ENCODE results near the gene RNF31. TPM values are rescaled to one million over a fixed set of nuclear protein-coding genes. Genes with fewer than 3 reads are reported as not detected.

Gene RNF31
- total RNA-seq, 2 donors from 2014 or later = 85.8 to 98.3 TPM

- Mint-ChIP-seq H3K4me1 (peaks cover 46% of the 10 kb centered on the region), H3K36me3 (ENCODE audit: low read depth) (peaks cover 2% of the 10 kb centered on the region)
- no peak for ATAC-seq
These were observed 597 bp downstream of the RNF31 start for GRCh38 chr14:24147761-24148428.

GRCh38 chr14:24149302-24149969, 2.1 kb downstream of the RNF31 start:
- DNase-seq (no peak), ATAC-seq (no peak)
- Mint-ChIP-seq H3K27ac (peak overlapping the region; percentile 56), H3K27me3 (no peaks in the 10 kb centered on the region), H3K36me3 (ENCODE audit: low read depth) (no peaks in the 10 kb centered on the region), H3K4me1 (peaks cover 40% of the 10 kb centered on the region), H3K4me3 (peak overlapping the region; percentile 58)
- H3K9me3 ChIP-seq (ENCODE audit: control insufficient read depth, low read length, poor library complexity, severe bottlenecking) = no peaks in the 10 kb centered on the region

More at GRCh38 chr14:24147761-24148428, 597 bp downstream of the RNF31 start:
- Mint-ChIP-seq H3K4me3 (peak overlapping the region; percentile 98), H3K27ac (peak overlapping the region; percentile 91), H3K27me3 (no peaks in the 10 kb centered on the region)
- no peaks in the 10 kb centered on the region for H3K9me3 ChIP-seq (ENCODE audit: control insufficient read depth, low read length, poor library complexity, severe bottlenecking)
- no peak for DNase-seq

- Mint-ChIP-seq H3K4me1 (peaks cover 40% of the 10 kb centered on the region), H3K4me3 (no peak overlapping the region), H3K36me3 (ENCODE audit: low read depth) (no peaks in the 10 kb centered on the region), H3K27me3 (no peaks in the 10 kb centered on the region), H3K27ac (no peak overlapping the region)
- DNase-seq = no peak
- H3K9me3 ChIP-seq (ENCODE audit: control insufficient read depth, low read length, poor library complexity, severe bottlenecking) = no peaks in the 10 kb centered on the region
- no peak for ATAC-seq
These were observed 2.8 kb downstream of the RNF31 start for GRCh38 chr14:24150061-24150460.

GRCh38 chr14:24150567-24150966, 3.3 kb downstream of the RNF31 start:
- Mint-ChIP-seq H3K36me3 (ENCODE audit: low read depth) (no peaks in the 10 kb centered on the region), H3K4me3 (no peak overlapping the region), H3K4me1 (peaks cover 38% of the 10 kb centered on the region), H3K27me3 (no peaks in the 10 kb centered on the region), H3K27ac (no peak overlapping the region)
- no peak for DNase-seq
- no peak for ATAC-seq
- H3K9me3 ChIP-seq (ENCODE audit: control insufficient read depth, low read length, poor library complexity, severe bottlenecking) = no peaks in the 10 kb centered on the region

GRCh38 chr14:24150993-24151392, 3.7 kb downstream of the RNF31 start:
- DNase-seq (no peak), ATAC-seq (no peak)
- peaks cover 35% of the 10 kb centered on the region for H3K4me1 Mint-ChIP-seq
- no peak overlapping the region for H3K27ac Mint-ChIP-seq
- no peaks in the 10 kb centered on the region for H3K9me3 ChIP-seq (ENCODE audit: control insufficient read depth, low read length, poor library complexity, severe bottlenecking)
- no peaks in the 10 kb centered on the region for H3K27me3 Mint-ChIP-seq
- H3K4me3 Mint-ChIP-seq = no peak overlapping the region
- H3K36me3 Mint-ChIP-seq (ENCODE audit: low read depth) = peaks cover 2% of the 10 kb centered on the region

- Mint-ChIP-seq H3K4me3 (no peak overlapping the region), H3K27ac (no peak overlapping the region), H3K27me3 (no peaks in the 10 kb centered on the region), H3K36me3 (ENCODE audit: low read depth) (peaks cover 3% of the 10 kb centered on the region), H3K4me1 (peaks cover 31% of the 10 kb centered on the region)
- ATAC-seq (no peak), DNase-seq (no peak)
- H3K9me3 ChIP-seq (ENCODE audit: control insufficient read depth, low read length, poor library complexity, severe bottlenecking) = no peaks in the 10 kb centered on the region
These were observed 4.2 kb downstream of the RNF31 start for GRCh38 chr14:24151404-24152080.

GRCh38 chr14:24155100-24155499, 7.8 kb downstream of the RNF31 start:
- H3K9me3 ChIP-seq (ENCODE audit: control insufficient read depth, low read length, poor library complexity, severe bottlenecking) = no peaks in the 10 kb centered on the region
- Mint-ChIP-seq H3K4me1 (peaks cover 16% of the 10 kb centered on the region), H3K4me3 (no peak overlapping the region), H3K27me3 (no peaks in the 10 kb centered on the region), H3K36me3 (ENCODE audit: low read depth) (peaks cover 7% of the 10 kb centered on the region), H3K27ac (peak overlapping the region; percentile 79)
- DNase-seq (no peak), ATAC-seq (no peak)

GRCh38 chr14:24156840-24157239, 9.5 kb downstream of the RNF31 start:
- ATAC-seq = no peak
- DNase-seq = no peak
- Mint-ChIP-seq H3K27me3 (no peaks in the 10 kb centered on the region), H3K36me3 (ENCODE audit: low read depth) (peaks cover 9% of the 10 kb centered on the region), H3K4me3 (no peak overlapping the region), H3K27ac (peak overlapping the region; percentile 81), H3K4me1 (peaks cover 18% of the 10 kb centered on the region)
- H3K9me3 ChIP-seq (ENCODE audit: control insufficient read depth, low read length, poor library complexity, severe bottlenecking) = no peaks in the 10 kb centered on the region

- Mint-ChIP-seq H3K27me3 (no peaks in the 10 kb centered on the region), H3K4me3 (no peak overlapping the region), H3K4me1 (peaks cover 23% of the 10 kb centered on the region), H3K27ac (peak overlapping the region; percentile 81), H3K36me3 (ENCODE audit: low read depth) (peaks cover 9% of the 10 kb centered on the region)
- H3K9me3 ChIP-seq (ENCODE audit: control insufficient read depth, low read length, poor library complexity, severe bottlenecking) = no peaks in the 10 kb centered on the region
- DNase-seq = no peak
- ATAC-seq = no peak
These were observed 10.0 kb downstream of the RNF31 start for GRCh38 chr14:24157331-24157730.

GRCh38 chr14:24159777-24160498, 12.6 kb downstream of the RNF31 start:
- peaks cover 12% of the 10 kb centered on the region for H3K36me3 Mint-ChIP-seq (ENCODE audit: low read depth)
- H3K4me3 Mint-ChIP-seq = peak overlapping the region; percentile 36
- DNase-seq = no peak

GRCh38 chr14:24160499-24160849, 13.2 kb downstream of the RNF31 start:
- H3K4me1 Mint-ChIP-seq = peaks cover 34% of the 10 kb centered on the region
- no peaks in the 10 kb centered on the region for H3K27me3 Mint-ChIP-seq
- DNase-seq (no peak), ATAC-seq (no peak)
- peak overlapping the region; percentile 98 for H3K27ac Mint-ChIP-seq
- no peaks in the 10 kb centered on the region for H3K9me3 ChIP-seq (ENCODE audit: control insufficient read depth, low read length, poor library complexity, severe bottlenecking)
- H3K4me3 Mint-ChIP-seq = no peak overlapping the region
- H3K36me3 Mint-ChIP-seq (ENCODE audit: low read depth) = peaks cover 12% of the 10 kb centered on the region

More at GRCh38 chr14:24159777-24160498, 12.6 kb downstream of the RNF31 start:
- H3K9me3 ChIP-seq (ENCODE audit: control insufficient read depth, low read length, poor library complexity, severe bottlenecking) = no peaks in the 10 kb centered on the region
- ATAC-seq = no peak
- H3K4me1 Mint-ChIP-seq = peaks cover 34% of the 10 kb centered on the region
- H3K27me3 Mint-ChIP-seq = no peaks in the 10 kb centered on the region
- H3K27ac Mint-ChIP-seq = peak overlapping the region; percentile 98

- H3K27me3 Mint-ChIP-seq = no peaks in the 10 kb centered on the region
- peak within 1 kb of the TSS; percentile 99 for H3K4me3 Mint-ChIP-seq
- peaks cover 11% of the 10 kb centered on the region for H3K36me3 Mint-ChIP-seq (ENCODE audit: low read depth)
- peak; percentile 92 for ATAC-seq
- H3K9me3 ChIP-seq (ENCODE audit: control insufficient read depth, low read length, poor library complexity, severe bottlenecking) = no peaks in the 10 kb centered on the region
- DNase-seq = peak; percentile 88 to 98 (median 93)
- peaks cover 34% of the 10 kb centered on the region for H3K4me1 Mint-ChIP-seq
- peak within 1 kb of the TSS; percentile 98 for H3K27ac Mint-ChIP-seq
These were observed 13.8 kb downstream of the RNF31 start, which contains the start of gene IRF9 for GRCh38 chr14:24160850-24161804. Gene IRF9, plus strand, starts transcription at chr14:24161265. Its CDS starts 880 bp downstream, at chr14:24162145.

Measured in T-helper 17 cell (primary cell).